K562 (cell line): ENCODE measurements around the gene ACBD5. TPM values are rescaled to one million over a fixed set of nuclear protein-coding genes. Genes with fewer than 3 reads are reported as not detected.
A peak's percentile ranks its signal among the peaks of the same experiment; 100 is the strongest.

ENCODE experiments used
- ELK3 ChIP-seq: fragments of 450-650 bp; formaldehyde crosslinking; IDR thresholded peaks from 2 replicates; pipeline ENCODE4 v1.4.0; 2020; ENCODE audit warnings: mild to moderate bottlenecking
- KAT7 ChIP-seq: sonication (generic); formaldehyde crosslinking; IDR thresholded peaks from 2 replicates; pipeline ENCODE4 v1.8.0; 2022; ENCODE audit warnings: missing genetic modification reagents, mild to moderate bottlenecking, borderline replicate concordance
- MNT ChIP-seq, 2 experiments: fragments of 450-650 bp; conservative IDR thresholded peaks; 2 replicates each; pipeline ENCODE4 v1.6.1; 2017; ENCODE audit warnings: mild to moderate bottlenecking in 2 of 2, moderate library complexity in 2 of 2
- SMARCC2 ChIP-seq: fragments of 450-650 bp; IDR thresholded peaks from 2 replicates; pipeline ENCODE4 v1.6.1; 2017; ENCODE audit warnings: antibody characterized with exemption, moderate library complexity, mild to moderate bottlenecking, low read depth
- SMARCE1 ChIP-seq: fragments of 450-650 bp; IDR thresholded peaks from 2 replicates; pipeline ENCODE4 v1.7.1; 2016; ENCODE audit warnings: mild to moderate bottlenecking
- ZBTB40 ChIP-seq, 2 experiments: fragments of 450-650 bp in 1 of 2; sonication (generic) in 1 of 2; formaldehyde crosslinking in 1 of 2; IDR thresholded peaks; 2 replicates each; pipeline versions ENCODE4 v1.7.1 to v1.9.0; 2016 to 2022; ENCODE audit warnings: inconsistent platforms in 1 of 2, mild to moderate bottlenecking in 1 of 2, missing genetic modification reagents in 1 of 2
- polyA plus RNA-seq, 8 experiments: library from polyadenylated mRNA; depleted of rRNA in 4 of 8; stranded (reverse) in 5 of 8; unstranded in 3 of 8; fragments of >200 nt; fragmentation: Nextera tagmentation in 2 of 8; fragmentation: Illumina TruSeq in 1 of 8; extraction: Ambion mirVana in 2 of 8; extraction: Trizol in 1 of 8; gene quantifications; 2 replicates each; pipeline versions ENCODE4 v1.2.1 to v1.2.3, GENCODE V29; 2011 to 2014; ENCODE audit warnings: inconsistent platforms in 1 of 8, missing spikeins in 1 of 8
- total RNA-seq, 7 experiments: library from RNA; depleted of rRNA in 6 of 7; stranded (reverse); fragments of >200 nt in 6 of 7; fragmentation: Illumina TruSeq in 2 of 7; extraction: Trizol in 2 of 7; gene quantifications; 2 replicates each; pipeline versions ENCODE4 v1.2.1 to v1.2.3, GENCODE V29; 2011 to 2021; ENCODE audit warnings: low replicate concordance in 1 of 7

The ACBD5 gene
- total and polyA plus RNA-seq, 9 of the 15 experiments (the other 6 are each of a cell fraction or from before 2014, with no cell fraction given): 1.5 to 10.3 (median 7.8) TPM

GRCh38 chr10:27241652-27242472, 1.3 kb upstream of the ACBD5 start (continued):
- TF ChIP-seq ZBTB40 (IDR thresholded peaks at IDR 0.05) (peak; percentile 96), ZBTB40 (CRISPR knock-in tag; IDR thresholded peaks at IDR 0.05) (no peak), ELK3 (no peak), SMARCC2 (no peak), SMARCE1 (no peak), MNT (conservative IDR thresholded peaks at IDR 0.05) (peak in 1 of 2 experiments; percentile 74; a peak in 3 of 4 replicates), KAT7 (CRISPR knock-in tag) (no peak)
